Subcutaneous abdominal adipose tissue (tissue), 5 donors: ENCODE data around the gene LRRC9.
"Not testable (repeated sequence)": the region's sequence is repeated elsewhere in the genome, so short reads cannot be mapped to it uniquely, and the experiment has no call there.

Experiments
- H3K27ac ChIP-seq: one replicate; pipeline ENCODE4 v1.7.0; 2013; ENCODE audit warnings: low read depth, mild to moderate bottlenecking, inconsistent platforms, low read length, moderate library complexity
- H3K27me3 ChIP-seq, 5 donors: one replicate each; pipeline ENCODE4 v1.7.0; 2013; ENCODE audit warnings: low read length in 5 of 5, inconsistent platforms in 1 of 5; ENCODE audit not compliant: control insufficient read depth in 5 of 5, insufficient read depth in 4 of 5
- H3K36me3 ChIP-seq, 5 donors: one replicate each; pipeline ENCODE4 v1.7.0; 2013; ENCODE audit warnings: low read length in 5 of 5; ENCODE audit not compliant: control insufficient read depth in 5 of 5, insufficient read depth in 5 of 5
- H3K4me1 ChIP-seq, 5 donors: one replicate each; pipeline ENCODE4 v1.7.0; 2013; ENCODE audit warnings: low read length in 5 of 5, mild to moderate bottlenecking in 3 of 5, moderate library complexity in 1 of 5; ENCODE audit not compliant: control insufficient read depth in 5 of 5, insufficient read depth in 5 of 5
- H3K4me3 ChIP-seq, 5 donors: one replicate each; pipeline ENCODE4 v1.7.0; 2013; ENCODE audit warnings: low read length in 5 of 5, low read depth in 1 of 5
- H3K9ac ChIP-seq, 5 donors: one replicate each; pipeline ENCODE4 v1.7.0; 2013; ENCODE audit warnings: low read length in 5 of 5, mild to moderate bottlenecking in 4 of 5, moderate library complexity in 3 of 5
- H3K9me3 ChIP-seq, 5 donors: one replicate each; pipeline ENCODE4 v1.7.0; 2013; ENCODE audit warnings: low read length in 5 of 5; ENCODE audit not compliant: control insufficient read depth in 5 of 5
- donor health status: healthy.
- donor health status: healthy.
- donor health status: healthy.
- donor health status: healthy.
- donor health status: healthy.

LRRC9 gene

GRCh38 chr14:60095231-60095630 lies 175.3 kb downstream of the LRRC9 start:
- H3K4me3 ChIP-seq, result no peak overlapping the region
- peaks cover 0 to 26% (median 21%) of the 10 kb centered on the region in 5 donors for H3K4me1 ChIP-seq
- no peaks in the 10 kb centered on the region for H3K27me3 ChIP-seq
- no peak overlapping the region for H3K27ac ChIP-seq
- no peak overlapping the region for H3K9ac ChIP-seq
- no peaks in the 10 kb centered on the region for H3K9me3 ChIP-seq
- H3K36me3 ChIP-seq, result peaks cover 0 to 6% (median 4%) of the 10 kb centered on the region in 5 donors

DNA sequence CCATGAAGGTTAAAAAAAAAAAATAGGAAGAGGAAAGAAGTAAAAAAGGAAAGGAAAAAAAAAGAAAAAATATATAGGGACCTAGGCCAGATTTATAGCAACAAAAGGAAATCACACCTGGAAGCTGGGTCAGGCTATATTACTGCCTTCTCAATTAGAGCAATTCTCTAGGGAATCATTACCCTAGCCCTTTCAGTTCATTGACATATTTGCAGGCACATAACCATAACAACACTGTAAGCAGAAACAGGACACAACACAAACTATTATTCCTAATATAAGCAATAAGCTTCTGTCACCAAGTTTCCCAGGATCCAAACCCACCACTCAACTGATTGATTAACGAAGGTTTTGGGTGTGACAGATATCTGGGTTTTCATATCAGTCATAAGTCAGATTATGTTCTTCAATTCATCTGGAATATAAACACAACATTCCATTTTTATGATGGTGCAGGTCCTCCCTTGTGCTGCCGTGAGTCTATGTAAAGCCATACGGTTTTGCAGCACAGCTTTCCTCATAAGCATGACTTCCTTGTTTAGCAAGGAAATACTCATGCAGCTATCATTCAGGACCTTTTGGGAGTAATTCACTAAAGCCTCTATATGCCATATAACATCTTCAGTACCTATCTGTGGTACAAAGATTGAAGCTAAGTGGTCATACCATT lies 176.0 kb downstream of the LRRC9 start:
- no peak overlapping the region for H3K27ac ChIP-seq
- H3K9me3 ChIP-seq, result no peaks in the 10 kb centered on the region
- H3K36me3 ChIP-seq, result peaks cover 0 to 6% (median 4%) of the 10 kb centered on the region in 5 donors
- peaks cover 0 to 24% (median 17%) of the 10 kb centered on the region in 5 donors for H3K4me1 ChIP-seq
- H3K4me3 ChIP-seq, result no peak overlapping the region
- H3K9ac ChIP-seq, result no peak overlapping the region
- no peaks in the 10 kb centered on the region for H3K27me3 ChIP-seq

GRCh38 chr14:60097974-60098373 lies 178.0 kb downstream of the LRRC9 start:
- Histone ChIP-seq H3K9ac (no peak overlapping the region), H3K36me3 (peaks cover 0 to 6% (median 4%) of the 10 kb centered on the region in 5 donors), H3K27me3 (no peaks in the 10 kb centered on the region), H3K4me1 (peaks cover 0 to 24% (median 17%) of the 10 kb centered on the region in 5 donors), H3K4me3 (no peak overlapping the region), H3K9me3 (no peaks in the 10 kb centered on the region), H3K27ac (no peak overlapping the region)

GRCh38 chr14:60099855-60100254 lies 179.9 kb downstream of the LRRC9 start:
- not testable (repeated sequence) for H3K36me3 ChIP-seq, H3K27ac ChIP-seq, H3K9ac ChIP-seq, H3K27me3 ChIP-seq, H3K9me3 ChIP-seq, H3K4me3 ChIP-seq
- peaks cover 0 to 14% (median 8%) of the 10 kb centered on the region in 5 donors for H3K4me1 ChIP-seq

DNA sequence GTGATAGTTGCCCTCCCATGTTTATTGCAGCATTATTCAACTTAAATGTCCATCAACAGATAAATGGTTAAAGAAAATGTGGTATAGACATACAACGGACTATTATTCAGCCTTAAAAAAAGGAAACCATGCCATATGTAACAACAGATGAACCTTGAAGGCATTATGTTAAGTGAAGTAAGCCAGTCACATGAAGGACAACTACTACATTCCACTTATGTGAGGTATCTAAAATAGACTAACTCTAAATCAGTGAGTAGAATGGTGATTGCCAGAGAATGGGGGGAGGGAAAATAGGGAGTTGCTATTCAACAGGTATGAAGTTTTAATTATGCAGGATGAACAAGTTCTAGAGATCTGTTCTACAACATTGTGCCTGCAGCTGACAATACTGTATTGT lies 181.8 kb downstream of the LRRC9 start:
- Histone ChIP-seq H3K9ac (no peak overlapping the region), H3K4me1 (peaks cover 0 to 14% (median 7%) of the 10 kb centered on the region in 5 donors), H3K4me3 (no peak overlapping the region), H3K27me3 (no peaks in the 10 kb centered on the region), H3K9me3 (no peaks in the 10 kb centered on the region), H3K36me3 (peaks cover 0 to 6% (median 4%) of the 10 kb centered on the region in 5 donors), H3K27ac (no peak overlapping the region)

DNA sequence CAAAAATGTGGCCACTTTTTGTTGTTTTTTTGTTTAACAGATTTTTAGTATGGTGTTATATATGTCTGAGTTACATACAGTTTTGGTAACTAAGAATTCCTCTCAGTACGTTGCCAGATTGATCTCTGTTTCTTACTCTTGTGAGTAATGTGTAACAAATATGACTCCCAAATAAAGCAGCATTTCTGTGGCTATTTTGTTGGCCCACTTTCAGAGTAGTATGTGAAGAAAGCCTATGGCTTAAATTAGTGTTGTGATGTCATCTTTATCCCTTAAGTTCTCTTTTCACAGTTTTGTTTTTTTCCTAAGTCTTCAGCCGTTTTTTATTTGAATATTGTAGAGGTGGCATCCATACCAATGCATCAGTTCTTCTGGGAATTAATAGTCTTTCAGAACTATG lies 182.4 kb downstream of the LRRC9 start:
- no peaks in the 10 kb centered on the region for H3K27me3 ChIP-seq
- H3K4me1 ChIP-seq, result peaks cover 0 to 14% (median 7%) of the 10 kb centered on the region in 5 donors
- peaks cover 0 to 6% (median 4%) of the 10 kb centered on the region in 5 donors for H3K36me3 ChIP-seq
- no peak overlapping the region for H3K27ac ChIP-seq
- H3K9ac ChIP-seq, result no peak overlapping the region
- H3K9me3 ChIP-seq, result no peaks in the 10 kb centered on the region
- H3K4me3 ChIP-seq, result no peak overlapping the region

DNA sequence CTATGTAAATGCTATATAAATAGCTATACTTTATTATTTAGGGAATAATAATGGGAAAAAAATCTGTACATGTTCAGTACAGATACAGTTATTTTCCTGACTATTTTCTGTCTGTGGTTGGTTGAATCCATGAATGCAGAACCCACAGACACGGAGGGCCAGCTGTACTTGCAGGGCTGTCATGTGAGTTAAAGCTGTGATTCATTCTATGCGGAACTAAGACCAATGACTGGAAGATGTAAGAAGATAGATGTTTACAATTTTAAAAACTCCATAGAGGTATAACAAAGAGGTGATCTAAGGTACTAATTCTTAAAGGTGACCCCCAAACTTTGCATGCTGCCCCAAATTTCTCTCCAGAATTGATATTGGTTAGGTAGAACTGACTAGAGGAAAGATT lies 186.4 kb downstream of the LRRC9 start:
- peaks cover 4 to 9% (median 5%) of the 10 kb centered on the region in 5 donors for H3K36me3 ChIP-seq
- H3K4me3 ChIP-seq, result no peak overlapping the region
- no peak overlapping the region for H3K9ac ChIP-seq
- peaks cover 0 to 14% (median 7%) of the 10 kb centered on the region in 5 donors for H3K4me1 ChIP-seq
- no peaks in the 10 kb centered on the region for H3K27me3 ChIP-seq
- no peak overlapping the region for H3K27ac ChIP-seq
- no peaks in the 10 kb centered on the region for H3K9me3 ChIP-seq

DNA sequence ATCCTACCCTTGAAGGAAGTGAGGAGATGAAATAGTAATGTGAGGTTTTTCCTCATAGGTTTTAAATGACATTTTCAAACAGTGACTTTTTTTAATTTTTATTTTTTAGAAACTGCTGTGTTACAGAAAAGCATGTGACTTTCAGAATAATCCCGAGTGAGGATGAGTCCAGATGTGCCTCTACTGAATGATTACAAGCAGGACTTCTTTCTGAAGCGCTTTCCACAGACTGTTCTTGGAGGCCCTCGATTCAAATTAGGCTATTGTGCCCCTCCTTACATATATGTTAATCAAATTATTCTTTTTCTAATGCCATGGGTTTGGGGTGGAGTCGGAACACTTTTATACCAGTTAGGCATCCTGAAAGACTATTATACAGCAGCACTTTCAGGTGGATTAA lies 187.5 kb downstream of the LRRC9 start:
- Histone ChIP-seq H3K4me1 (peaks cover 0 to 13% (median 7%) of the 10 kb centered on the region in 5 donors), H3K27me3 (no peaks in the 10 kb centered on the region), H3K9ac (no peak overlapping the region), H3K36me3 (peaks cover 4 to 9% (median 5%) of the 10 kb centered on the region in 5 donors), H3K27ac (no peak overlapping the region), H3K4me3 (no peak overlapping the region), H3K9me3 (no peaks in the 10 kb centered on the region)

- Histone ChIP-seq H3K4me3 (no peak overlapping the region), H3K27ac (no peak overlapping the region), H3K9ac (no peak overlapping the region), H3K36me3 (peaks cover 10 to 23% (median 13%) of the 10 kb centered on the region in 5 donors), H3K9me3 (no peaks in the 10 kb centered on the region), H3K4me1 (no peaks in the 10 kb centered on the region), H3K27me3 (no peaks in the 10 kb centered on the region)
Measured at GRCh38 chr14:60111732-60112131, 191.8 kb downstream of the LRRC9 start.
